ENCODE measurements around the gene HSPA12B.

Gene HSPA12B

GRCh38 chr20:3696745-3697587 lies 35.5 kb upstream of the HSPA12B start:
- H3K4me1 ChIP-seq (ENCODE audit: control insufficient read depth, insufficient read depth, low read length) = no peaks in the 10 kb centered on the region
- no peak overlapping the region for H3K27ac ChIP-seq (ENCODE audit: low read depth, low read length)
- no peaks in the 10 kb centered on the region for H3K36me3 ChIP-seq (ENCODE audit: control insufficient read depth, insufficient read depth, low read length)
- no peaks in the 10 kb centered on the region for H3K27me3 ChIP-seq (ENCODE audit: control insufficient read depth, insufficient read depth, low read length)
- H3K4me3 ChIP-seq (ENCODE audit: low read length) = no peak overlapping the region
- H3K9ac ChIP-seq (ENCODE audit: low read length) = no peak overlapping the region

- H3K4me3 ChIP-seq (ENCODE audit: low read length) = no peak overlapping the region
- no peaks in the 10 kb centered on the region for H3K4me1 ChIP-seq (ENCODE audit: control insufficient read depth, insufficient read depth, low read length)
- H3K27me3 ChIP-seq (ENCODE audit: control insufficient read depth, insufficient read depth, low read length) = no peaks in the 10 kb centered on the region
- no peak overlapping the region for H3K9ac ChIP-seq (ENCODE audit: low read length)
- no peak overlapping the region for H3K27ac ChIP-seq (ENCODE audit: low read depth, low read length)
- H3K36me3 ChIP-seq (ENCODE audit: control insufficient read depth, insufficient read depth, low read length) = no peaks in the 10 kb centered on the region
Observed at GRCh38 chr20:3697588-3698305, 34.7 kb upstream of the HSPA12B start.

GRCh38 chr20:3698591-3699001 lies 33.9 kb upstream of the HSPA12B start:
- Histone ChIP-seq H3K4me3 (ENCODE audit: low read length) (no peak overlapping the region), H3K9ac (ENCODE audit: low read length) (no peak overlapping the region), H3K27ac (ENCODE audit: low read depth, low read length) (no peak overlapping the region), H3K36me3 (ENCODE audit: control insufficient read depth, insufficient read depth, low read length) (no peaks in the 10 kb centered on the region), H3K4me1 (ENCODE audit: control insufficient read depth, insufficient read depth, low read length) (no peaks in the 10 kb centered on the region), H3K27me3 (ENCODE audit: control insufficient read depth, insufficient read depth, low read length) (no peaks in the 10 kb centered on the region)

DNA sequence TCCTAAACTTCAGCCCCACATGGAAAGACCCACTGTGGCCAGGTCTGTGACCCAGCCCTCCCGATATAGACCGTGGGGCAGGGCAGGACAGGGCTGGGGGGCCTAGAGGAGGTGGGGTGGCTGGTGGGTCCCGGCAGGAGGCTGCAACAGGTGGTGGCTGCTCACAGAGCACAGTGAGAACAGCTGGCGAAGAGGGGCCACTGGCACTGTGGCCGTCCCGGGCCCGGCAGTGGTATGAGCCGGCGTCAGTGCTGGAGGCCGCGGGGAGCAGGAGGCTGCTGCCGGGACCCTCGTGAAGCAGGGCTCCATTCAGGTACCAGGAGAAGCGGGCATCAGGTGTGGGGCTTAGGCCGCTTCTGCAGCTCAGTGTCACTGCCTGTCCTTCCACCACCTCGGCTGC lies 33.4 kb upstream of the HSPA12B start:
- H3K9ac ChIP-seq (ENCODE audit: low read length) = no peak overlapping the region

DNA sequence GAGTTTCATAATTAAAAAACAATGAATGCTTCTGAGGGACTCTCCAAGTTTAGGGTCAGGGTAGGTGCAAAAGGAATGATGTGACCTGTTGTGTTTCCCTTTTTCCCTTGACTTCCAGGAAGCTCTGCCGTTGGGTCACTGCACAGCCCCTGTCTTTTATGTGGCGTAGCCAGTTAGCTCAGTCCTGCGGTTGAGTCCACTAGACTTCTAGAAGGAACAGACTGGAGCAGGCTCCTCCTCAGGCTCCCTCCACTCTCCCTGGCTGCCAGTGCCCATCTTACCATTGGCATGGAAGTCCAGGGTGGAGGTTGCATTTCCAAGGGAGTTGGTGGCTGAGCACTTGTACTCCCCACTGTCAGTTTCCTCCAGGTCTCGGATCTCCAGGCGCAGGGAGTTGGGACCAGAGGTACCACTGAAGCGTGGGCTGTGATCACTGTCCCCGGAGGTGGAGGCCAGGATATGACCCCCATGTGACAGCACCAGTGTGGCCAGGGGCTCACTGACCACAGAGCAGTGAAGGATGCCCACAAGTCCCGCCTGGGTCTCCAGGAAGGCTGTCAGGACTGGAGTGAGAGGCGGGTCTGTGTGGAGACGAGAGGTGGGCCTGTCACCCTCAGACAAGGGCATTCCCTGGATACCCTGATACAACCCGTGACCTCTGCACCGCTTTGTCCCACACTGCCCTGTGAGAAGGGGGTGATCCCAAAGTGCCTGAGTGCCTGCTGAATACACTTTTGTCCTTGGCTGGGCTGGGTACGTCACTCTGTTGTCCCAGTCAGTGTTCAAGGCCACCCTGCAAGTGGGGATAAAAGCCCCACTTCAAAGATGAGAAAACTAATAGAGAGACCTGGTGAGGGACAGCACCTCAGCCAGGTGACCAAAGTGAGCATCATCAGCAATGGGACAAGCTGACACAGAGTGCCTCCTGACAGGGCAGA lies 31.2 kb upstream of the HSPA12B start:
- H3K27me3 ChIP-seq (ENCODE audit: control insufficient read depth, insufficient read depth, low read length) = no peaks in the 10 kb centered on the region
- H3K4me3 ChIP-seq (ENCODE audit: low read length) = no peak overlapping the region
- no peaks in the 10 kb centered on the region for H3K36me3 ChIP-seq (ENCODE audit: control insufficient read depth, insufficient read depth, low read length)
- H3K9ac ChIP-seq (ENCODE audit: low read length) = no peak overlapping the region
- H3K27ac ChIP-seq (ENCODE audit: low read depth, low read length) = no peak overlapping the region
- H3K4me1 ChIP-seq (ENCODE audit: control insufficient read depth, insufficient read depth, low read length) = no peaks in the 10 kb centered on the region

More for the DNA sequence above, 33.4 kb upstream of the HSPA12B start:
- H3K4me1 ChIP-seq (ENCODE audit: control insufficient read depth, insufficient read depth, low read length) = no peaks in the 10 kb centered on the region
- no peaks in the 10 kb centered on the region for H3K36me3 ChIP-seq (ENCODE audit: control insufficient read depth, insufficient read depth, low read length)
- no peak overlapping the region for H3K27ac ChIP-seq (ENCODE audit: low read depth, low read length)
- no peak overlapping the region for H3K4me3 ChIP-seq (ENCODE audit: low read length)
- no peaks in the 10 kb centered on the region for H3K27me3 ChIP-seq (ENCODE audit: control insufficient read depth, insufficient read depth, low read length)

DNA sequence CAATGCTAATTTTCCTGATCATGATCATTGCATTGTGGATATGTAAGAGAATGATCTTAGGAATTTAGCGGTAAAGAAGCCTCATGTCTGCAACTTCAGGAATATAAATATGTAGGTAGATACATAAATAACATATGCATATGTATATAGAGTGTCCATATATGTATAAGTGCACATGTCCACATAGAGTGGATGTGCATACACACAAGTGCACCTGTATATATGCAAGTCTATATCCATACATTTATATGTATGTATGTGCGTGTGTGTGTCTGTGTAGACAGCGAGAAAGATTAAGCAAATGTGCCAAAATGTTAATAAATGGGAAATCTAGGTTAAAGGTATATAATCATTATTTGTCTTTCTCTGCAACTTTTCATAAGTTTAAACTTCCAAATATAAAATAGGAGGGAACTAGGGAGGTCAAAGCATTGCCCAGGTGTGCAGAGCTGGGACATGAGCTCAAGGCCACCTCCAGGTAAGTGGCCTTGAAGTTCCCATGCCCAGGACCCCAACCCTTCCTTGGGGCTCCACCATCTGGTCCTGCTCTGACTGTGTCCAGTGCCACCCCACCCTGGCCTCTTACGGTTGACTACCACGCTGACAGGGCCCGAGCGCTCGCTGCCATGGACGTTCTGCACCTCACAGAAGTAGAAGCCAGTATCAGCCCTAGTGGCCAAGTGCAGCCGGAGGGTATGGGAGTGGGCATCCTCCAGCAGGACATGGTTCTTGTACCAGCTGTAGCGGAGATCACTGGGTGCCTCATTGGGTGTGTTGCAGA lies 29.7 kb upstream of the HSPA12B start:
- Histone ChIP-seq H3K36me3 (ENCODE audit: control insufficient read depth, insufficient read depth, low read length) (no peaks in the 10 kb centered on the region), H3K4me1 (ENCODE audit: control insufficient read depth, insufficient read depth, low read length) (no peaks in the 10 kb centered on the region), H3K9ac (ENCODE audit: low read length) (no peak overlapping the region), H3K4me3 (ENCODE audit: low read length) (no peak overlapping the region), H3K27me3 (ENCODE audit: control insufficient read depth, insufficient read depth, low read length) (no peaks in the 10 kb centered on the region), H3K27ac (ENCODE audit: low read depth, low read length) (no peak overlapping the region)

DNA sequence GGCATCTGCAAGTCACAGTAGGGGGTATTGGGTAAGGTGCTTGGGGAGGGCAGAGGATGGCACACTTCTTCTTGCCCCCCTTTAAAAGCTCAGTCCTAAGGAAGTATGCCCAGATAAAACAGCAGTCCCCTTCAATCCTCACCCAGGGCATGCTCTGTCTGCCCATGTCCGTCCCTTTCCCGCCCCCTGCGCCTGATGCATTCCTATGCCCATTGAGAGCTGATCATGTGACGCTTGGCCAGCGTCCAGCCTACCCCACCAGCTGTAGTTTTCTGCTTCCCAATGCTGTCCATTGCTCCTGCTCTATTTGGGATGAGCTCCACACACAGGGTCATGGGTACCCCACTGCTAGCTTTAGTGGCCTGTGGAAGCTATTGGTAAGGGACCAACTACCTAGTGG lies 28.4 kb upstream of the HSPA12B start:
- Histone ChIP-seq H3K27ac (ENCODE audit: low read depth, low read length) (no peak overlapping the region), H3K4me3 (ENCODE audit: low read length) (no peak overlapping the region), H3K4me1 (ENCODE audit: control insufficient read depth, insufficient read depth, low read length) (no peaks in the 10 kb centered on the region), H3K9ac (ENCODE audit: low read length) (no peak overlapping the region), H3K36me3 (ENCODE audit: control insufficient read depth, insufficient read depth, low read length) (no peaks in the 10 kb centered on the region), H3K27me3 (ENCODE audit: control insufficient read depth, insufficient read depth, low read length) (no peaks in the 10 kb centered on the region)

- no peak overlapping the region for H3K9ac ChIP-seq (ENCODE audit: low read length)
Observed at GRCh38 chr20:3705491-3705969, 27.0 kb upstream of the HSPA12B start.

DNA sequence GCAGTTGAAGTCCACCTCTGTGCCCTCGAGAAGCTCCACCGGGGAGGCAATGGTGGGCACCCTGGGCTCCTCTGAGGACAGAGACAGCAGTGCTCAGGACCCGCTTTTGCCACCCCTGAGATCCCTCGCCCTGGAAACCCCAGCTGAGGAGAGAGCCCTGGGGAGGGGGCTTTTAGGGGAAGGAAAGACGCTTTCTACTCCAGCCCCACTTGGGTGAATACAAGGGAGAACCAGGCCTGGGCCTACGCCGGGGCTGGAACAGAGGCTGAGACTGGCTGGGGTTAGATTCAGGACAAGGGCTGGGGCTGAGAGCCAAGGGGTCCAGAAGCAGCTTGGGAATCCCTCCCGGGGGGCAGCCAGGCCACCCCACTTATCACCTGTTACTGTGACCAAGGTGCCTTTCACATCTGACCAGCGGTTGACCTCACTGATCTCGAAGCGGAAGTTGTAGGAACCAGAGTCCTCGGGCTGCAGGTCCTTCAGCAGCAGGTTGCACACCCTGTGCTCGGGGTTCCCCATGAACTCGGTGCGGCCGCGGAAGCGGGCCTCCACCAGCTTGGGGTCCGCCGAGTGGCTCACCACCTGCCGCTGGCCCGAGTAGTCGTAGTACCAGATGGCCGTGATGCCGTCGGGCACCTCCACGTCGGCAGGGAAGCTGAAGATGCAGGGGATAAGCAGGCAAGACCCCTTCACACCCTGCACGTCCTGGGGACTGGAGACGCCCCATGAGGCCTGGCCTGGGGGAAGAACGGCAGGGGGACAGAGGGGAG lies 26.3 kb upstream of the HSPA12B start:
- Histone ChIP-seq H3K27me3 (ENCODE audit: control insufficient read depth, insufficient read depth, low read length) (no peaks in the 10 kb centered on the region), H3K27ac (ENCODE audit: low read depth, low read length) (no peak overlapping the region), H3K9ac (ENCODE audit: low read length) (no peak overlapping the region), H3K4me1 (ENCODE audit: control insufficient read depth, insufficient read depth, low read length) (peaks cover 3% of the 10 kb centered on the region), H3K36me3 (ENCODE audit: control insufficient read depth, insufficient read depth, low read length) (no peaks in the 10 kb centered on the region), H3K4me3 (ENCODE audit: low read length) (no peak overlapping the region)

More at GRCh38 chr20:3705491-3705969, 27.0 kb upstream of the HSPA12B start:
- Histone ChIP-seq H3K36me3 (ENCODE audit: control insufficient read depth, insufficient read depth, low read length) (no peaks in the 10 kb centered on the region), H3K27me3 (ENCODE audit: control insufficient read depth, insufficient read depth, low read length) (no peaks in the 10 kb centered on the region), H3K4me1 (ENCODE audit: control insufficient read depth, insufficient read depth, low read length) (peaks cover 1% of the 10 kb centered on the region), H3K4me3 (ENCODE audit: low read length) (no peak overlapping the region), H3K27ac (ENCODE audit: low read depth, low read length) (no peak overlapping the region)

DNA sequence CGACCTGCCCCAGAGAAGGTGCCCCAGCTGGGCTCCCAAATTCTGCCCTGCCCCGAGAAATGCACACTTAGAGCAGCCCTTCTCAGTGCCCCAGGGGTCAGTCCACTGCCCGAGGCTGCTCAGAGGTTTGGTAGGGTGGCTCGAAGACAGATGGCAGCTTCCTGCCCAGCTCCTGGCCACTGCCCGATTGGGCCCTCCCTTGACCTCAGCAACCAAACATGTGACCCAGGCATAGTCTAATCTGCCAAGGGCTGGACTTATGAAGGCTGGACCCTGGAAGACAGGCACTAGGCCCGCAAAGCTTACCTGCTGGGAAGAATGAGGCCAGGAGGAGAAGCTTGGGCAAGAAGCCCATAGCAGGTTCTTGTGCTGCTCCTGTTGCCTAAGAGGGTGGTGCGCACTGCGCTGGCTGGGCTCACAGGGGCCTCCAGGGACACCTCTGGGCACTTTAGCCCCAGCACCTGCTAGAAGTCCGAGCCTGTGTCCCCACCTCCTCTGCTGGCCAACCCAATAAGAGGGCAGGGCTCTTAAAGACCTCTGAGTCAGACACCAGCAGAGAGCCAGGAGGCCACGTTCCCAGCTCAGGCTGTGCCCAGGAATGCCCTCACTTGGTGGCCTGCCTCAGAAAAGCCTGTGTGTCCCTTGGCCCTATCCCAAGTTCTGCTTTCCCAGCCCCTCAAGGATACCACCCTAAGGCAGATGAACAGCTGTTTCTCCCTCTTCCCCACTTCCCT lies 25.5 kb upstream of the HSPA12B start:
- no peak overlapping the region for H3K4me3 ChIP-seq (ENCODE audit: low read length)
- no peak overlapping the region for H3K9ac ChIP-seq (ENCODE audit: low read length)
- H3K4me1 ChIP-seq (ENCODE audit: control insufficient read depth, insufficient read depth, low read length) = peaks cover 3% of the 10 kb centered on the region
- no peaks in the 10 kb centered on the region for H3K36me3 ChIP-seq (ENCODE audit: control insufficient read depth, insufficient read depth, low read length)
- H3K27ac ChIP-seq (ENCODE audit: low read depth, low read length) = no peak overlapping the region
- no peaks in the 10 kb centered on the region for H3K27me3 ChIP-seq (ENCODE audit: control insufficient read depth, insufficient read depth, low read length)

Data from rectal smooth muscle tissue (tissue), 1 donor.